Epidermal melanocyte (primary cell): ENCODE data around the gene DAPK1.
"Not testable (repeated sequence)": the region's sequence is repeated elsewhere in the genome, so short reads cannot be mapped to it uniquely, and the experiment has no call there.

Experiments used
- DNase-seq: peaks from one replicate; pipeline ENCODE4 v3.0.0; 2011; ENCODE audit warnings: low spot score; ENCODE audit not compliant: insufficient read length

DAPK1 gene

GRCh38 chr9:87542141-87542540, 44.5 kb downstream of the DAPK1 start:
- no peak for DNase-seq

DNA sequence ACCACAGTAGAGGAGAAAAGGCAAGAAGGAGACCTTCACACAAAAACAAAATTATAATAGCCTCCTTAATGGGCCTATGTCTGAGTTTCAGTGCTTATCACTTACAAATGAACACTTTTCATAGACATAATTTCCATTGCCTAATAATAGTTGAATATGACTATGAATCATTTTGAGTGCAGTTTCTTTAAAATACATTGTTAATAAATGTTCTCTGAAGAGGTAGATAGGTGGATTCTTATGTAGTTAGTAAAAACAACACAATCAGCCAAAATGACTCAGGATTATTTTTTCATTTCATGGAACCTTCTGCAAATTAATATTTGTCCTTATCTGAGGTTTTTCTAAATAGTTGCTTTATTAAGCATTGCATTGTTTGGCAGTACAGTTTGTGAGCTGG, 45.6 kb downstream of the DAPK1 start:
- no peak for DNase-seq

DNA sequence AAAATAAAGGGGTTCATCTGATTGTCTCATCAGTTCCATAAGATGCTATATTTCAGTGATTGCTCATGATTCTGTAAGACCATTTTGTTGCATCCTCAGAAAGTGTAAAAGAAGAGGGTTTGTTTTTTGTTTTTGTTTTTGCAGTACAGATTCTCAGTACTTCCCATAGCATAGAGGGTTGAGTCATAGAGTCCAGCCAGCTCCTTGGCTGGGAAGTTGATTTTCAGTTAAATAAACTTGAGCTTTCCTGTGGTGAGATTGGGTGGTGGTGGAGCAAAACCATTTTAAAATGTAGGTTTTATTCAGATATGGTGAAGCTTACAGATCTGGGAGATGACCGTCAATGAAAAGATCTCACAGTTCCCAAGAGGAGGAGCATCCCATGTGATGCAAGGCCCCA, 48.2 kb downstream of the DAPK1 start:
- no peak for DNase-seq

DNA sequence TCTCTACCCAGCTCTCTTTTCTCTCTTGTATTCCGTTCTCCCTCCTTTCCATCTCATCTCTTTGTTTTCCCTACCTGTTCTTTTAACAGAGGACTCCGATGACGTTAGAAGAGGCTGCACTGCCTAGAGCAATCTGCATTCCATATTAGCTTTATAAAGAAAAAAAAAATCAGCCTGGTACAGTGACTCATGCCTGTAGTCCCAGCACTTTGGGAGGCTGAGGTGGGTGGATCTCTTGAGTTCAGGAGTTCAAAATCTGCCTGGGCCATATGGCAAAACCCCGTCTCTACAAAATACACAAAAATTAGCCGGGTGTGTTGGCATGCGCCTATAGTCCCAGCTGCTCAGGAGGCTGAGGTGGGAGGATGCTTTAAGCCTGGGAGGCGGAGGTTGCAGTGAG, 49.0 kb downstream of the DAPK1 start:
- no peak for DNase-seq

DNA sequence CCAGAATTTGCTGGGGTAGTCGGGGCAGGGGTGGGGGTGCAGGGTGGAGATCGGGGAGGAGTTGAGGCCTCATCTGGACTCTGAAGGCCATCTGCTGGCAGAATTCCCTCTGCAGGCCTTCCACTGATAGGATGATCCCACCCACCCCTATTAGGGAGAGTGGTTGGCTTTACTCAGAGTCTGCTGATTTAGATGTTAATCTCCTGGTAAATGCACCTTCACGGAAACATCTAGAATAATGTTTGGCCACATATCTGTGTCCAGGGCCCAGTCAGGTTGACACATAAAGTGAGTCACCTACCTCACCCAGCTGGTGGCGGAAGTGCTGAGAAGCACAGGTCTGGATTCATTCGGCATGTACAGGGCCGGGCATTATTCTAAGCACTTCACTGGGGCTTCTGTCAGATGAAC, 50.0 kb downstream of the DAPK1 start:
- DNase-seq: no peak

- DNase-seq: no peak
Measured at GRCh38 chr9:87548159-87548558, 50.5 kb downstream of the DAPK1 start.

- not testable (repeated sequence) for DNase-seq
Measured at GRCh38 chr9:87549088-87549487, 51.4 kb downstream of the DAPK1 start.

DNA sequence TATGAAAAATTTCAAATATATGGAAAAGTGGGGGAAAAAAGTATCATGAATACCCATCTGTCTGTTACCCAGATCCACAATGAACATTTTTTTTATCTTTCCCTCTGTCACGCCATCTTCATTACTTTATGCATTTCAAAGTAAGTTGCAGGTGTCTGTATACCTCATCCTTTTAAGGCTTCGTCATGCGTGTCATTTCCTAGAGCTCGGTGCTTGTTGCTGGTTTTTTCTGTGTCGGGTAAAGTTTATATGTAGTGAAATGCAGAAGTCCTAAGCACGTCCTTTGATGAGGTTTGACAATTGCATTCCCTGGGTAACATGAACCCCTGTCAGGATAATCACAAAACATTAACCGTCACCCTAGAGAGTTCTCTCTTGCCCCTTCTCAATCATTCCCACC, 52.1 kb downstream of the DAPK1 start:
- no peak for DNase-seq

DNA sequence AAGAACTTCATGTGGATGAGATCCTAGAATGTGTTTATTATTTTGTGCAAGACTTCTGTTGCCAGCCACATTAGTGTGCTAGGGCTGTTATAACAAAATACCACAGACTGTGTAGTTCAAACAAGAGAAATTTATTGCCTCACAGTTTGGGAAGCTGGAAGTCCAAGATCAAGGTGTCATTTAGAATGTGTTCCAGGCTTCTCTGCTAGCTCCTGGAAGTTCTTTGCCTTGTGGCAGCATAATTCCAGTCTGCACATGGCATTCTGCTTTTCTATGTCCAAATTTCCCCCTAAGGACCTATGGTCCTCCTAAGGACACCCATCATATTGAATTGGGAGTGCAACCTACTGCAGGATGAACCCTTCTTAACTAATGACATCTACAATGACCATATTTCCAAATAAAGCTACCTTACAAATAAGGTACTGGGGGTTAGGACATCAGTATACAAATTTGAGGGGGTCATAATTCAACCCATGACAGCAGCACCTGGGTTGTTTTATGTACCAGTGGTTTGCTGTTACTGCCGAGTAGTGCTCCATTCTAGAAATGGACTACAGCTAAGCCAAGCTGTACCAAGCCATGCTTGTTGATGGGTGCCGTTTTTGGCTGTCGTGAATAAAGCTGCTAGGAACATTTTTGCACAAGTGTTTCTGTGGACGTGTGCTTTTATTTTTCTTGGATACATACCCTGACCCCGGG, 52.7 kb downstream of the DAPK1 start:
- DNase-seq: no peak

DNA sequence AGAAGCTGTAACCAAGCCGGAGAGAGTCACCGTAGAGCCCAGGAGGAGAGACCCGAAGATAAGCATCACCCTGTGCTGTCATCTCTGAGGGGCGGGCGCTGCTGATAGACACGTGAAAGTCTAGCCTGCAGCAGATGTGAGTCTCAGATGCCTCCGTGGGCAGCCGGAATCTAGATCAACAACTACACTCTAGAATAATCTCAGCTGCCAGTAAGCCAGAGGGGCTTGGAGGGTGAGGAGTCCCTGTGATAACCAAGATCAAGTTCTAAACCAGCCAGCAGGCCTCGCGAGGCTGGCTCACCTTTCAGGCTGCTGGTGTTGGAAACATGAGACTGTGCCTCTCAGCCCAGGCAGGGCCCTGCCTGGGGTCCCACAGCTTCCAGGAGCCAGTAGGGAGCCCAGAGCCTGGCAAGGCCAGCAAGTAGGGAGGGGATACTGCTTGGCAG, 54.1 kb downstream of the DAPK1 start:
- DNase-seq: no peak

- DNase-seq: no peak
Measured at GRCh38 chr9:87554171-87554910, 56.7 kb downstream of the DAPK1 start.

DNA sequence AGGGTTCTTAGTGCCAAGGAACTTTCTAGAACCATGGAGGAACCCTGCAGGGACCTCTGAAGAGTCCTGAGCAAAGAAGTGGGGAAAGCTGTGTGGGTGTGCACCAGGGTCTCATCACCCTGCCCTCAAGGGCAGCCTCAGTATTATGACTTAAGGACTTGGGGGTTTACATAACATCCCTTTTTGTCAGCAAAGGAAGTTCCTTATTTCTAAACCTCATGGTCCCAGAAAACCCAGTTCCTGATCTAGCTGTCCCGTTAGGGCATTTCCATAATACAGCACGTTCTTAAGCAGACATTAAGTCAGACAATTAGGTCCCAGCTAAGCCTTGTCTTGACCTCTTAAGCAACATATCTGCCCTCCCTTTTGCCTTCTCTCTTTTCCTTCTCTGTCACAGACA, 57.3 kb downstream of the DAPK1 start:
- DNase-seq: no peak

DNA sequence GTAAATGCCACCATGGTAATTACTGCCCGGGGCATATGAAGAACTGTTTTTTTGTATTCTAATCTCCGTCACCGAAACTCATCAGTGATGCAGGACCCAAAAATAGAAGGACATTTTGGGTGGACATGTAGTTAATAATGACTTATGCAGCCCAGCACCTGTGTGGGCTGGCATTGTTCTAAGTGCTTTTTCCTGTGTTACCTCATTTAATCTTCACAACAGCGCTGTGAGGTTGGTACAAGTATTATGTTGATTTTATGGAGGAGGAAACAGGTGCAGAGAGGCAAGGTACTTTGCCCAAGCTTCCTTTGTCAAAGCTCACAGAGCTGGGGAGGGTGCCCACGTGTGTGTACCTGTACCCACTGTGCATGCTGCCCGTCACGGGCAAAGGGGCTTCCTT, 58.4 kb downstream of the DAPK1 start:
- no peak for DNase-seq

GRCh38 chr9:87556821-87557220, 59.2 kb downstream of the DAPK1 start:
- DNase-seq: no peak

DNA sequence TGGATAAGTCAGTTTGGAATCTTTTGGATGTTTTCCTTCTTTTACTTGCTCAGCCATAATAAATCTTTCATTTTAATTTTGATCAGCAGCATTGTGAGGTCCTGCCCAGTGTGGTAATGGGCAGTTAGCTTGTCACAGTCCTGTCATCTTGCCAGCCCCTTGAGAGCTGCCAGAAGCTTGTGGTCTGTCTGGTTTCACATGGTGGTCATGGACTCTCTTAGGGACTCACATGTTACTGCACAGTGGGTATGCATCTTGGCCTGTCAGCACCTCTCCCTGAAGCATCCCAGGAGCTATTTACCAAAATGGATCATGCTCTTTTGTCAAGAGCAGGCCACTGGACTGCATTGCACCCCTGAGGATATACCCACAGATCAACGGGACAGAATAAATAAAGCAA, 60.3 kb downstream of the DAPK1 start:
- peak; percentile 68 for DNase-seq

GRCh38 chr9:87558606-87559190, 61.0 kb downstream of the DAPK1 start:
- DNase-seq: no peak

GRCh38 chr9:87562062-87562461, 64.4 kb downstream of the DAPK1 start:
- no peak for DNase-seq

DNA sequence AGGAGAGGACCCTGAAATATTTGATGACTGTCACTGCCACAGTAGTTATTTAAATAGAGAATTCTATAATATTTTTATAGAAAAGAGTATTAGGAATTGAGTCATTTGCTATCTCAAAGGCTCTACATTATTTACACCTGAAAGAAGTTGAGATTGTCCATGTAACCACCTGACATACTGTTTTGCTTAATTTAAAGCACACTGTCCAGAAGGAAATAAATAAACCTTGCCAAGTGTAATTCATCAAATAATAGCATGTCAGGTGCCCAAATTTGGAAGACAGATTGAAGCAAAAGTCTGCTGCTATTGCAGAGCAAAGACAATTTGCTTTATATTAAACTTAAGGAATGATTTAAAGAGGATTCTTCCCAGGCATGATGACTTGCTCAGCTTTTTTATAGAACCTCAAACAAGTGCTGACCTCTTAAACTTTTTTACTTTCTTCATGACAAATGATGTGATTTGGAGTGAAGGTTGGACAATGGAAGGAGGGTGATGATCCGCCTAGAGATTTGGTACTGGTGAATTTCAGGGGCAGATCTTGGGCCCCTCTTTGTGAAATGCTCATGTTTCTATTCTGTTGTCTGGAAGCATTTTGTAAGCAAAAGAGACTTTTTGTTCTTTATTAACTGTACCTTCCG, 65.0 kb downstream of the DAPK1 start:
- DNase-seq: no peak

- DNase-seq: no peak
Measured at GRCh38 chr9:87564111-87564510, 66.4 kb downstream of the DAPK1 start.

DNA sequence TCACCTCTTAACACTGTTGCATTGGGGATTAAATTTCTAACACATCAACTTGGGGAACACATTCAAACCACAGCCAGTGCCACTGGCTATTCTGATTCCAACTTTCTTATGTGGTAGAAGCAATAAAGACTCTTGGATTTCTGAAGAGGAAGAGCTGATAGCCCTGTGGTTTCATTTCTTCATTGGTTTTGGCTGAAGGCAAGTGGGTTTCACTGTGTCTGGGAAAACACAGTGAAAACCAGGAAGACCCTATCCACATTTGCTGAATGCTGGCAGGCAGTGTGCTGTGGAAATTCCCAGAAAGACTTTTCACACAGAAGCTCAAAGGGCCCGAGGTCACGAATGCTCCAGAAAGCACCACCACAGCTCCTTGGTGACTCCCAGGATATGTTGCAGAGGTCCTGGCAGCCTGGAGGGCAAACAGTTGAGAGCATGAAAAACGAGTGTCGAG, 67.1 kb downstream of the DAPK1 start:
- DNase-seq: no peak

DNA sequence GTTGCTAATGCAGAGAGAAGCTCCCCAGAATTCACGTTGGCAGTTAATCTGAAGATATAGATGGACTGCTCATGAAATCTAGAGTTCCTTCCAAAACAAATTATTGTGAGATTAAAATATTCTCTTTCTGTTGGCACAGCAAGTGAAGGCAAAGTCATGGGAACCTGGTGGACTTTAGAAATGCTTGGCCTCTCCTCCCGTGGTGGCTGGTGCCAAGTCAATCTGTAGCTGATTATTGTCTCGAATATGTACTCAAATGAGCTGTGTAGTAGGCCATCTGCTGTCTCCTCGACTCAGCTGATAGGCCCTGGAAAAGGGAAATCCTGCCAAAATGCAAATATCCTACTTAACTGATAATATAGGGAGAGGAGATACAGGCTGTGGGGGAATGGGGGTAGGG, 69.3 kb downstream of the DAPK1 start:
- no peak for DNase-seq

GRCh38 chr9:87567571-87567970, 69.9 kb downstream of the DAPK1 start:
- DNase-seq: no peak
